NCI-H1048 (cell line): ENCODE measurements around the gene CCL8.

Experiments used
- DNase-seq: peaks from one replicate; lab custom pipeline; 2025; lab: John Stamatoyannopoulos, UW

Gene CCL8

DNA sequence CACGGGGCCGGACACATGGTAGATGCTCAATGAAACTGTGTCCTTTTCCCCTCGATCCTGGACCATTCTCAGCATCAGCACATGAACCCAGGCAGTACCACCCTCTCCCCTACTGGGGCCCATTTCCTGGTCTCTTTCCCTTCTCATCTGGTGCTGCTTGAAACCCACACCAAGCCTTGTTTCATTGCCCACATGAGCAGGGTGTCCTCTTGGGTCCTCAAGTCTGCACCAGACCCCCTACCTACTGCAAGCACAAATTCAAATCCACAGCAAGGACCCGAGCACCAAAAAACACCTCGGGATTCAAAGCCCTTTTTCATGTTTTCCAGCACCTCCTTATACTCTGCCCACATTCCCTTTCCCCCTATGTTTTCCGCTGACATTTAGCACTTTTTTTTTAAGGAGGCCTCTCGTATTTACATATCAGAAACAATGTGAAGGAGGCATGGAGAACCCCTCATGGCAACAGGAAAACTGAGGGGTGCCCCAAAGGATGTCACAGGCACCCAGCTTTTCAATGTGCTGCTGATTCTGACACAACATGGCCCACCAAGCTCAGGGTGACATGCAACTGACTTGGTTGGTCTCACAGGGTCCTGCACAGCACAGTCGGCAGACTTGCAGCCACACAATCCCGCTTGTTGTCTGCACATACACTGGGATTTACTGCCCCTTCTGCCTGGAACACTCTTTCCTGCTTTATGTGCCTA is 48.4 kb downstream of the CCL8 start:
- DNase-seq: no peak

DNA sequence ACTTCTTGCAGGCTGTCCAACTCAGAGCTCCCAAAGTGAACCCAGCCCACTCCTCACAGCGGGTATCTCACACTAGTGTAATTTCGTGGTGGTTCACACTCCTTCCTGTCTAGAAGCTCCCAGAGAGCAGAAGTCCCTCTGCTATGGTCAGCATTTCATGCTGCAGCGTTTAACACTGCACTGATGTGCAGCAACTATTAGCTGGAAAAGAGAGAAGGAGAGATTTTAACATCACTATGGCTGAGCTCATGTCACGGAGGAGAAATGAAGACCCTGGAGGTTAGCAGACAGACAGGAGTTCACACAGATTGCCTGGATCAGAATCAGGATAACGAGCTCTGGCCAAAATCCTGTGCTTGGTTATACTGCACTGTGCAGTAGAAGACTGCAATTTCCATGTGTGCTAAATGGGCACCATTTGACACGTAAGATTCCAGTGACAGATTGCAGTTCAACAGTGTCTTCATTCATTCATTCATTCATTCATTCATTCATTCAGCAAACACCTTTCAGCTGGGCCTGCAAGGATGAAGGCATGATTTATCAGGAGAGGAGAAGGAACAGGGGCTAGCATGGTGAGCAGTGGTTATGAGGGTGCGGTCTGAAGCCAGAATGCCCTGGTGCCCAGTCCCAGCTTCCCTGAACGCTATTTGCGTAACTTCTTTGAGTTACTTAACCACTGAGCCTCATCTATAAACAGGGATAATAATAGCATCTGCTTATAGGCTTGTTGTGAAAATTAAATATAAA is 49.1 kb downstream of the CCL8 start:
- DNase-seq: no peak

DNA sequence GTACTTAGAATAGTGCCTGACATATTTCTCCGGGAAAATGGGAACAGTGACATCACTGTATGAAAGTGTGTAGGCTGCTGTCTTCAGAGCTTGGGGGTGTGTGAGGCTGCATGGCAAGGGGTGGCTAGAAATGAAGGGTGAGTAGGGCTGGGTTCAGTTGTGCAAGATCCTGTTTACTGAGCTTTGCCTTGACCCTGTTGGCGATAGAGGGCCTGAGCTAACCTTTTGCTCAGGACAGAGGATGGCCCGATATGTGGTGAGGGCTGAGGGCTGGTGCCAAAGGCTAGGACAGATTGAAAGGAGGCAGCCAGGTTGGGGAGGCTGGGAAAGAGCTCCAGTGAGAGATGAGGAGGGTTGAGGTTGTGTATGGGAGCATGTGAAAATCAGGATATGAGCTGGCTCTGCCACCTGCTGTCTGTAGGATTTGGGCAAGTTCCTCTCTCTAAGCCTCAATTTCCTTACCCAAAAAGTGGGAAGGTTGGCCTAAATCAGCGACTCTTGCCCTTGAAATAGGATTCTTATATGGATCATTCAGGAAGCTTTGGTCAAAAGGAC is 49.8 kb downstream of the CCL8 start:
- no peak for DNase-seq

DNA sequence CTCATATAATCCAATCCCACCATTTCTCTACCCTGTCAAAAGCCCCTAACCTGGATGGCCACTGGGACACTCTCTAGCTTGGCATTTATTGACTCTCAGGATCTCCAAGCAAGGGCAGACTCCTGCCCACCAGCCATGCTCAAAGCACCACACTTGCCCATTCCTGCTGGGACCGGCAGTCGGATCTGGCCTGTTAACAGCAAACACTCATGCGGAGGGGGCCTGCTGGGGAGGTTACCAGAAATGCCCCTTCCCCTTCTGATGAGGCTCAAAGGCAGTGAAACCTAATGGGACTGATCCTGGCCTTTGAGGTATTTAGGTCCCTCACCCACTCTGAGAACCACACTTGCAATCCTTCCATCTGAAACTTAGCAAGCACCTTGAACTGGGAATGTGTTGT is 50.3 kb downstream of the CCL8 start:
- no peak for DNase-seq

DNA sequence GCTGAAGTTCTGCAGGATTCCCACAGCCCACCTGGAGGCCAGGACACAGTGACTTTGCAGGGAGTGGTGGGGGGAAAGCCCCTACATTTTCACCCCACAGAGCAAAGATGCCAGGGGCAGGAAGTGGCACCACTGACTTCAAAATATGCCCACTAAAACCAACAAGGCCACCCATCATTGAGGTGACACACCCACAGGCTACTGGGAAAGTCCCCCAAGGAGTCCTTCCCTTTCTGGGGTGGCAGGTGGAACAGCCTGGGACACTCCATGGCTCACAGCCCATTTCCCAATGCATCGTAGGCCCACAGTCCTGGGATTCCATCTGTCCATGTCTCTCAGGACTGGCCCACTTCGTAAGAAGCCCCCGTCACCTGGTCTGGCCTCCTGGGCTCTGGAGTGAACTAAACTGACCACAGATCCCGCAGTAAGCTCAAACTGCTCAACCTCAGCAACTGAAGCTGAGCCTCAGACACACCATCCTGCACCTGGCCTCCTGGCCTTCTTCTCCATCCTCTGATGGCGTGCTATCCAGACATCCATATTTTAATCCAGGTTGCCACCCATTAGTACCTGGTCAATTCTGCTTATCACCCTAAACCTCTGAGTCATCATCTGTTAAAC is 51.3 kb downstream of the CCL8 start:
- no peak for DNase-seq

DNA sequence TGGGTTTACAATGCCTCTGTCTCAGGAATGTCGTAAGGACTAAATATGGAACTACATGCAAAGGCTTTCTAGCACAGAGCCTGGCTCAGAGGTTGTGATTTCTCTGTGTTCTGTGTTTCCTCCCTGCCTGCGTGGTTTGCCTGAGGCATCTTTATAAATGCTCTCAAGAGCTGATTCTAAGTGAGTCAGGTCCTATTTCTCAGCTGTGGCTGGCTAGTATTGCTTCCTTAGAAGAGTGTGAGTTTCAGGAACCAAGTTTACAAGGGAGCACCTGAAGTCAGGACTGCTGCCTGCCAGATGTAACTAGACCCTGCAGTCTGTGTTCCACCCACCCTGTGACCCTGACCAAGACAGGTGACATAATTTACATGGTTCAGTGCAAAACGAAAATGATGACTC is 51.8 kb downstream of the CCL8 start:
- DNase-seq: no peak
